Osteocyte (in vitro differentiated cells): ENCODE results near the gene NFYB. TPM values are rescaled to one million over a fixed set of nuclear protein-coding genes. Genes with fewer than 3 reads are reported as not detected.

Experiments used
- DNase-seq: peaks from one replicate; pipeline ENCODE4 v3.0.0; 2021; ENCODE audit warnings: mixed read lengths; ENCODE audit not compliant: unreplicated experiment; ENCODE audit errors: extremely low spot score
- H3K27ac Mint-ChIP-seq: one replicate; pipeline ENCODE4 v1.8.0; 2021; ENCODE audit warnings: mild to moderate bottlenecking, mixed read lengths; ENCODE audit not compliant: unreplicated experiment
- H3K27me3 Mint-ChIP-seq: one replicate; pipeline ENCODE4 v1.8.0; 2021; ENCODE audit warnings: mixed read lengths; ENCODE audit not compliant: unreplicated experiment
- H3K36me3 Mint-ChIP-seq: one replicate; pipeline ENCODE4 v1.8.0; 2021; ENCODE audit warnings: mixed read lengths; ENCODE audit not compliant: unreplicated experiment
- H3K4me1 Mint-ChIP-seq: one replicate; pipeline ENCODE4 v1.8.0; 2021; ENCODE audit warnings: mixed read lengths; ENCODE audit not compliant: unreplicated experiment
- H3K4me3 Mint-ChIP-seq: one replicate; pipeline ENCODE4 v1.8.0; 2021; ENCODE audit warnings: mild to moderate bottlenecking, moderate library complexity, mixed read lengths; ENCODE audit not compliant: unreplicated experiment
- H3K9me3 Mint-ChIP-seq: one replicate; pipeline ENCODE4 v1.8.0; 2021; ENCODE audit warnings: mixed read lengths; ENCODE audit not compliant: unreplicated experiment
- CTCF ChIP-seq: fragments of 200-600 bp; sonication (generic); IDR thresholded peaks from 2 replicates; pipeline ENCODE4 v1.5.0; 2021; ENCODE audit warnings: antibody characterized with exemption, mild to moderate bottlenecking, moderate library complexity
- total RNA-seq: library from RNA; stranded (reverse); gene quantifications from 2 replicates; pipeline ENCODE4 v1.2.1, GENCODE V29; 2021

NFYB gene
- total RNA-seq, 1 donor from 2014 or later: 25.2 TPM

- Mint-ChIP-seq H3K27me3 (no peaks in the 10 kb centered on the region), H3K27ac (no peak overlapping the region), H3K4me1 (peaks cover 23% of the 10 kb centered on the region), H3K4me3 (no peak overlapping the region), H3K36me3 (peaks cover 26% of the 10 kb centered on the region), H3K9me3 (no peaks in the 10 kb centered on the region)
- TF ChIP-seq CTCF: no peak
- DNase-seq: no peak
Measured at GRCh38 chr12:104132351-104132956, 5.6 kb downstream of the NFYB start.

- H3K9me3 Mint-ChIP-seq: no peaks in the 10 kb centered on the region
- H3K36me3 Mint-ChIP-seq: peaks cover 30% of the 10 kb centered on the region
- no peak for TF ChIP-seq CTCF
- H3K4me3 Mint-ChIP-seq: no peak overlapping the region
- peaks cover 19% of the 10 kb centered on the region for H3K4me1 Mint-ChIP-seq
- no peak for DNase-seq
- H3K27me3 Mint-ChIP-seq: no peaks in the 10 kb centered on the region
- no peak overlapping the region for H3K27ac Mint-ChIP-seq
Measured at GRCh38 chr12:104131609-104132008, 6.4 kb downstream of the NFYB start.

- Mint-ChIP-seq H3K36me3 (peaks cover 39% of the 10 kb centered on the region), H3K9me3 (no peaks in the 10 kb centered on the region), H3K4me3 (no peak overlapping the region), H3K27me3 (no peaks in the 10 kb centered on the region), H3K27ac (no peak overlapping the region), H3K4me1 (peaks cover 11% of the 10 kb centered on the region)
- no peak for TF ChIP-seq CTCF
- no peak for DNase-seq
Measured at GRCh38 chr12:104130760-104131159, 7.2 kb downstream of the NFYB start.

- no peak for DNase-seq
- no peaks in the 10 kb centered on the region for H3K27me3 Mint-ChIP-seq
- H3K4me3 Mint-ChIP-seq: no peak overlapping the region
- H3K36me3 Mint-ChIP-seq: peaks cover 41% of the 10 kb centered on the region
- H3K9me3 Mint-ChIP-seq: no peaks in the 10 kb centered on the region
- H3K27ac Mint-ChIP-seq: no peak overlapping the region
- TF ChIP-seq CTCF: no peak
- peaks cover 15% of the 10 kb centered on the region for H3K4me1 Mint-ChIP-seq
Measured at GRCh38 chr12:104126548-104126947, 11.5 kb downstream of the NFYB start.

- Mint-ChIP-seq H3K4me3 (no peak overlapping the region), H3K36me3 (peaks cover 43% of the 10 kb centered on the region), H3K27ac (no peak overlapping the region), H3K27me3 (no peaks in the 10 kb centered on the region), H3K4me1 (peaks cover 17% of the 10 kb centered on the region), H3K9me3 (no peaks in the 10 kb centered on the region)
- no peak for TF ChIP-seq CTCF
- DNase-seq: no peak
Measured at GRCh38 chr12:104122298-104122697, 15.7 kb downstream of the NFYB start.
